ENCODE results near the gene TFE3.

TFE3 gene, protein sequence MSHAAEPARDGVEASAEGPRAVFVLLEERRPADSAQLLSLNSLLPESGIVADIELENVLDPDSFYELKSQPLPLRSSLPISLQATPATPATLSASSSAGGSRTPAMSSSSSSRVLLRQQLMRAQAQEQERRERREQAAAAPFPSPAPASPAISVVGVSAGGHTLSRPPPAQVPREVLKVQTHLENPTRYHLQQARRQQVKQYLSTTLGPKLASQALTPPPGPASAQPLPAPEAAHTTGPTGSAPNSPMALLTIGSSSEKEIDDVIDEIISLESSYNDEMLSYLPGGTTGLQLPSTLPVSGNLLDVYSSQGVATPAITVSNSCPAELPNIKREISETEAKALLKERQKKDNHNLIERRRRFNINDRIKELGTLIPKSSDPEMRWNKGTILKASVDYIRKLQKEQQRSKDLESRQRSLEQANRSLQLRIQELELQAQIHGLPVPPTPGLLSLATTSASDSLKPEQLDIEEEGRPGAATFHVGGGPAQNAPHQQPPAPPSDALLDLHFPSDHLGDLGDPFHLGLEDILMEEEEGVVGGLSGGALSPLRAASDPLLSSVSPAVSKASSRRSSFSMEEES

DNA sequence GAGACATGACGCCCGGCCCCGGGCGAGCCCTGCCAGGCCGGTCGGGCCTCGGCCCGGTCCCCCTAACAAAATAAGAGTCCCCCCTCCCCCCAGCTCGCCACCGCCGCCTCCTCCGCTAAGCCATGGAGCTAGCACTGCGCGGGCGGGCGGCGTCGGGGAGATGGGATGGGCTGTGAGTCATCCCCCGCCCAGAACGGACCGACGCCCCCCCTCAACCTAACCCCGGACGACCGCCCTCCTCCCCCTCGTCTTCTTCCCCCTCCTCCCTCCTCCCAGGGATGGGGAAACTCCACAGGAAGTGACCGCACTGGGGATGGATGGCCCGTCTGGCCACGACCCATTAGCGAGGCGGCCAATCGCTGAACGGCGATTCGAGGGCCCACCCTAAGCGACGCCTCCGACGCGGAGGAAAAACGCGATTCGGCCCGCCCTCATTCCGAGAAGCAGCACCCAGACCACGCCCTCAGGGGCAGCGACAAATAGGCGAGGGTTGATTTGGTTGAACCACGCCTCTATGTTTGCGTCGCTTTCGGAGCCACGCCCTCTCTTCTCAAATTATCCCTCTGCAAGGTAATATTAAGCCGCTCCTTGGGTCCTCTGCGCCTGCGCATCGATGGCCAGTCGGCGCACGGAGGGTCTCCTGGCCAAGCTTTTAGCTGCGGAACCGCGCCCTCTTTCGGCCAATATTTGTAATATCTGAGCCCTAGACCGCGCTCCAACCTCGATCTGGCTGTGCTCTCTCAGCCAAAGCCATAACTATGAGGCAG lies at the start of gene TFE3:
TFE3 (minus strand) TSS at position 138 of the 767 bp plus-strand sequence; CDS start at position 7, 131 bp downstream.
- peak; percentile 97 to 98 for DNase-seq (ENCODE audit: low read depth in 2 of 2)

DNA sequence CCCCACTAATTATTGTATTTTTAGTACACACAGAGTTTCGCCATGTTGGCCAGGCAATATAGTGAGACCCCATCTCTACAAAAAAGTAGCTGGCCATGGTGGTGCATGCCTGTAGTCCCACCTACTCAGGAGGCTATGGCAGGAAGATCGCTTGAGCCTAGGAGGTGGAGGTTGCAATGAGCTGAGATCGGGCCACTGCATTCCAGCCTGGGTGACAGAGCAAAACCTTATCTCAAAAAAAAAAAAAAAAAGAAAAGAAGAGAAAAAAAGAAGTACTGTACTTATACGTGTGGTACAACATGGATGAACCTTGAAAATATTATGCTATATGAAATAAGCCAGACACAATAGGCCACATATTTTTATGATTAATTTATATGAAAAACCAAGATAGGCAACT lies 46.4 kb upstream of the TFE3 start:
- no peak for DNase-seq (ENCODE audit: low read depth in 2 of 2)

DNA sequence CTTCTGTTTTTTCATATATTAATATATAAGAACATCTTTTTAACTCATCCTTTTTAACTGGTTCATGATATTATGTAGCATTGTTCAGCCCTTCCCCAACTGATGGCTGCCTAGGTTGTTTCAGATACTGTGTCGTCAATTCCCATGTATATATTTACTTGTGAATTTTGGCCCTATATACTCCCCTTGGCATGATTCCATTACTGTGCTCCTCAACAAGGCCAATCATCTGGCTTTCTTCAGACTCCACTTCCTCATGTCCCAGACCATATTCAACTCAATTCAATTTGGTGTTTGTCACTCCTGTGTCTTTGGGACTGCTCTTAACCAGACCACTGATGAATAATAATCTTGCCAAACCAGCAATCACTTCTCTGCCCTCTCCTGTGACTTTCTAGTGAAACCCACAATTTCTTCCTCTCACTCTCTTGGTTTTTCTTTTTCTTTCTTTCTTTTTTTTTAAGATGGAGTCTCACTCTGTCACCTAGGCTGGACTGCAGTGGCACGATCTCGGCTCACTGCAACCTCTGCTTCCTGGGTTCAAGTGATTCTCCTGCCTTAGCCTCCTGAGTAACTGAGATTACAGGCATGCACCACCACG lies 39.2 kb upstream of the TFE3 start:
- DNase-seq (ENCODE audit: low read depth in 2 of 2), result no peak

DNA sequence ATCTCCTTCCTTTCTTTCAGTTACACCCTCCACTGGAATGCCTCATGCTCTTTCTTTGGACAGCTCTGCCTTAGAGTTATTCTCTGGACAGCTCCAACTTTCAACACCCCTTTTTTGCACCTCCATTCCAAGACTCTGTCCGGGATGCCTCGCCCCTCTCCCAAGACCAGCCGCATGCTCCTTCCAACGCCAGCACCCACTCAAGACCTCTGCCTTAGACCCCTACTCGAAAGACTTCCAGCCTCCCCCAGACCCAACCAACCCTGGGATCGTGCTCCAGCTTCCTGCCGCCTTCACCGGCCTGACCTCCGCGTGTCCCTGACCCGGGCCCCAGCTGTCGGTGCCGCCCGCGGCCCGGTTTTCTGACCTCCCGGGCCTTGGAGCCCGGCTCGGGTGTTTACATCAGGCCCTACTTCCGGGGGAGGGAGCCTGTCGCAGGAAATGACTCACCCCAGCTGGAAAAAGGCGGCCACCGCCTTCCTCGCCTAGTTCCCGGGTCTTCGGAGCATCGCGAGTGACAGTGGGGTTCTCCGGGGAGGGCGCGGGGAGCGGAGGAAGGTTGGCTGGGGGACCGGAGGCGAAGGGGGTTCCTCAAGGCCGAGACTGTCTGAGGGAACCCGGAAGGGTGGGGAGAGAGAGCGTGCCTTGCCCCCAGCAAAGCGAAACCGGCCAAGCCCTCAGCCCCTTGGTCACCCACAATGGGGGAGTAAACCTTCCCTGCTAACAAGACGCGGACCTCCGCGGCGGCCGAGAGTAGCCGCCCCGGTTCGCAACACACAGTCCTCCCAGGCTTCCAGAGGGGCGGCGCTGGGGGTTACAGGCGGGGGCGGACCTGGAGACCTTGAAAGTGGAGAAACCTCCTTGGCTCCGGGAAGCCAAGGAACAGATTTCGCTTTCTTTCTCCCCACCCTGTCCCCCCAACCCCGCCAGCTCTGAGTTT lies 36.6 kb upstream of the TFE3 start, which contains the start of gene WDR45:
WDR45 (minus strand) TSS at position 399 of the 940 bp plus-strand sequence. CDS start 1,792 bp downstream, outside the sequence.
- peak in 1 of 2 experiments; percentile 40 for DNase-seq (ENCODE audit: low read depth in 2 of 2)

DNA sequence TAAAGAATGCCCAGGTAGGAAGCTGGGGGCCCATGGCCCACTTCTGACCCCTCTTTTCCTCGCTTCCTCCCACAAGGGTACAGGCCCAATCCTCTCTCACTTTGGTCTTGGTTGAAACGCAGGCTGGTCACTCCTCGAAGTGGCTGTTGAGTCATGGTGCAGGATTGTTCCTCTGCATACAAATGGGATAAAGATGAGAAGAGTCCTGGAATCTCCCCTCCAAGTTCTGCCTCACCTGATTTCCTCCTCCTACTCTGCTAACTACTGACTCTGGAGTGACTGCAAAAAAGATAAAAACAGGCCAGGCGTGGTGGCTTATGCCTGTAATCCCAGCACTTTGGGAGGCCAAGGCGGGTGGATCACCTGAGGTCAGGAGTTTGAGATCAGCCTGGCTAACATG lies 34.8 kb upstream of the TFE3 start:
- no peak for DNase-seq (ENCODE audit: low read depth in 2 of 2)

DNA sequence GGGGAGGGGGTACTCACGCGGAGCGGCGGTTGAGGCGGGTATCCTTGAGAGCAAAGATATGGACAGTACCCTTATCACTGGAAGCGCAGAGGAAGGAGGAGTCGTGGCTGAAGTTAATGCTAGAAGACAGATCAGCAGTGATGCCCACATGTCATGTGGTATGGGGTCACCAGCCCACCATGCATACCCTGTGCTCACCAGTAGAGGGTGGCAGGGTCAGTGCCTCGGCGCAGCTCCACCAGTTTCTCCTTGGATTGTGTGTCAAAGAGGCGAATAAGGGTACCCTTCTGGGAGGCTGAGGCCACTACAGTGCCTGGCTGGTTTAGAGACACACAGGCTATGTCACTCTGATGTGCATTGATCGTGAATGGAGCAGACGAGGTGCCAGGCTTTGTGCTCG lies 32.2 kb upstream of the TFE3 start:
- DNase-seq (ENCODE audit: low read depth in 2 of 2), result no peak

DNA sequence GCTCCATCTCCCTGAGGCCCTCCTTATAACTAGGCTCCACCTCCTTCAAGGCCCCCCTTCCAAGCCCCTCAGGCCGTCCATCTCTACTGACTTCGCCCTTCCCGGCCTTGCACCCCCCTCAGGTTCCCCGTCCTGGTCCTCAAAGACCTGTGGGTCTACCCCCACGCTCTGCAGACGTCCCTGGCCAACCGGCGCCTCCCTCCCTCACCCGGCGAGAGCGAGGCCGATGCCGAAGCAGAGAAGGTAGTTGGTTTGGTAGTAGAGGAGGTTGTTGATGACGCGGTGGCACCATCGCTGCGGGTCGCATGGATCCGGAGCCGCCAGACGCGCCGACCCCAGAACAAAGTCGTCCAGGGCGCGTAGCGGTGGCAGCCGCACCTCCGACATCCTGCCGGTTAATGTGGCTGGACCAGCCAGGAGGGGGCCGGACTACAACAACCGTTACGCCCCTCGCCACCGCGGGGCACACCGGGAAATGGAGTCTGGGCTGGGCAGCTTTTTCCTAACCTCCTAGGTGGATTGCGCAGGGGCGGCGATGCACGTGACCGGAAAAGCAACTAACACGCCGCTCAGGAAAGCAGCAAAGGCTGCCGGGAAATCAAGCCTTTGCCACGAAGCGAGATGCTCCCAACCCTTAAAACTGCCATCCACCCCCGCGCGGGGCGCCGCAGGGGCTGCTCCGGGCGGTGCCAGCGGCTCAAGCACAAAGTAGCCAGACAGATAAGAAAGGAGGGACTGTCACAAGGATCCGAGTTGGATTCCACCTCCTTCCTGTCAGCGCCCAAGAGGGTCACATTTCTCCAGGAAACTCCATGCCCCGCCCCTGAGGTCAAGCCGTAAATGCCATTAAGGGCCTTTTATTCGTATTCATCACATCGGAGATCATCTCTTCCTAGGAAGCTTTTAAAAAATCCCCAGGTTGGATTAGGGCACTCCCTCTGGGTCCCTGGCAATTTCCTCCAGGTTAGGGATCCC lies 30.7 kb upstream of the TFE3 start, which contains the start of gene PRAF2:
PRAF2 (minus strand) TSS at position 402 of the 975 bp plus-strand sequence; CDS start at position 387, 15 bp downstream.
- peak; percentile 79 to 80 for DNase-seq (ENCODE audit: low read depth in 2 of 2)

DNA sequence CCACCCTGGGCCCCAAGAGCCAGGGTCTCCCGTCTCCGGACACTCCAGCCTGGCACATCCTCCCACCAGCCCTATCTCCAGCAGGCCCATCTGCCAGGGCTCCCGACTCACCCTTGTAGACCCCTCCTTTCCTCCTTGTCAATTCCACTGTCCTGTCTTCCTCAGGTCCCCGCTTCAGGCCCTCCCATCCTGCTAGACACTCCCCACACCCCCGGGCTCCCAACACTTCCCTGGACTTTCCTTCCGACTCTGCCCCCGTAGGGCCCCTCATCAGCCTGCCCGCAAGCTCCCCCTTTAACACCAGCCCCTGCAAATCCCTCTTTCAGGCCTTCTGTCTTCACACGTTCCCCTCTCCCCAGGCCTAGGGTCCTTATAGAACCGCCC lies 29.5 kb upstream of the TFE3 start:
- no peak for DNase-seq (ENCODE audit: low read depth in 2 of 2)

DNA sequence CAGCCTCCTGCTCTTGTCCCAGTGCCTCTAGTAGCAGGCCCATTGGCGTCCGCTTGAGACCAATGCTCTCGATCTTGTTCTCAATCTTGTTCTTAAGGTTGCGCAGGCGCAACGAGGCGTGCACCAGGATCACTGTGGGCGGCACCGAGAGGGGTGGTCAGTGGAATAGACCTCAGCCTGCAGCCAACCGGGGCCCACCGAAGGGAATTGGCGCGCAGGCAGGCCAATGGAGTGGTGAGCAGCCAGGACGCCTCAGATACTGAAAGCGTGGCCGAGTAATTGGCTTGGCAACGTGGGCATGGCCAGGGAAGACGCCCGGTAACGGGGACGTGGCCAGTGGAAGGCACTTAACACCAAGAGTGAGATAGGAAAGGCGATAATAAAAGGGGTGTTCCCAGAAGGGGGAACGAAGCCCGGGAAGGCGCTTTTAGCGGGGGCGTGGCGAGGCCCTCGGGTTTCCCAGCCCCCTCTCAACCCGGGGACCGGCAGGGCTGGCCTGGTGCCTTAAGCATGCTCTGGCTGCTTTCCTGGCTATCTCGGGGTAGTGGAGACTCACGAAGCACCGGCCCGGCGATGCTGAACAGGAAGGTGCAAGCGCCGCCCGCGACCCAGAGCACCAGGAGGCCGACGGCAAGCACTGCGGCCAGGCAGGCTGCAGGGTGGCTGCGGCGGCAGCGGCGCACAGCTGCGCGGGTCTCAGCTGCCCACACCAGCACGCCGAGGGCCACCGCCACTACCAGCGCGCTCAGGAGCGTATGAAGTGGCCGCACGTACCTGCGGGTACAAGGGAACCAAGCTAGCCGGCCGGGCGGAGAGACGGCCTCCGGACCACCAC lies 28.9 kb upstream of the TFE3 start:
- DNase-seq (ENCODE audit: low read depth in 2 of 2), result no peak

DNA sequence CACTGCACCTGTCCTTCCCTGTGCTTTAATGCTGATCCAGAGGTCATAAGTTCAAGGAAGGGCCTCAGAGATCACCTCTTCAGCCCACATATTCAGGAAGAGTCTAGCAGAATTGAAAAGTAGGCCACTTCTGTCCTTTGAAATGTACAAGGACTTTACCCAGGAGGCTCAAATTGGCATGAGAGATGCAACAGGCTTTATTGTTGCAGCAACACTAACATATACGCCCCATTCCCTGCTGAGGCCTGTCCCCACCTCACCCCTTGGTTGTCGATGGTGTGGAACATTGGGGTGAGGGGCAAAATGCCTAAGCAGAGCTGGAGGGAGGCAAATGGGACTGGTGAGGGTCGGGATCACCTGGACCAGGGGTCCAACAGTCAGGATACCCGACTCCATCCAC lies 27.8 kb upstream of the TFE3 start:
- no peak for DNase-seq (ENCODE audit: low read depth in 2 of 2)

DNA sequence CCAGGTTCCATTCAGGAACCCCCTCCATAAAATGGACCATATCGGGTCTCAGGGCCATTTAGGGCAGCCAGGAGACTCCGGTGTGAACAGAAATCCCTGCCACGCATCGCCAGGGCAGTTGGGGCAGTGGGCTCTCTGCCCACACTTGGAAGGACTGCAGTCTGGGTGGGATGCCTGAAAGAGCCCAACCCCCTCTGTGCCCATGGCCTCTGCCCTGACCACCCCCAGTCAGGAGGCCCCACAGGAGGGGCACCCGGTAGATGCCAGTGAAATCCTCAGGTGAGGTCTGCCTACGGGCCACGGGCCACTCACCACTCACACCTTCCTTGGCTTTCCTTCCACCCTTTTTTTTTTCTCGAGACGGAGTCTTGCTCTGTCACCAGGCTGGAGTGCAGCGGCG lies 25.9 kb upstream of the TFE3 start:
- DNase-seq (ENCODE audit: low read depth in 2 of 2), result no peak

DNA sequence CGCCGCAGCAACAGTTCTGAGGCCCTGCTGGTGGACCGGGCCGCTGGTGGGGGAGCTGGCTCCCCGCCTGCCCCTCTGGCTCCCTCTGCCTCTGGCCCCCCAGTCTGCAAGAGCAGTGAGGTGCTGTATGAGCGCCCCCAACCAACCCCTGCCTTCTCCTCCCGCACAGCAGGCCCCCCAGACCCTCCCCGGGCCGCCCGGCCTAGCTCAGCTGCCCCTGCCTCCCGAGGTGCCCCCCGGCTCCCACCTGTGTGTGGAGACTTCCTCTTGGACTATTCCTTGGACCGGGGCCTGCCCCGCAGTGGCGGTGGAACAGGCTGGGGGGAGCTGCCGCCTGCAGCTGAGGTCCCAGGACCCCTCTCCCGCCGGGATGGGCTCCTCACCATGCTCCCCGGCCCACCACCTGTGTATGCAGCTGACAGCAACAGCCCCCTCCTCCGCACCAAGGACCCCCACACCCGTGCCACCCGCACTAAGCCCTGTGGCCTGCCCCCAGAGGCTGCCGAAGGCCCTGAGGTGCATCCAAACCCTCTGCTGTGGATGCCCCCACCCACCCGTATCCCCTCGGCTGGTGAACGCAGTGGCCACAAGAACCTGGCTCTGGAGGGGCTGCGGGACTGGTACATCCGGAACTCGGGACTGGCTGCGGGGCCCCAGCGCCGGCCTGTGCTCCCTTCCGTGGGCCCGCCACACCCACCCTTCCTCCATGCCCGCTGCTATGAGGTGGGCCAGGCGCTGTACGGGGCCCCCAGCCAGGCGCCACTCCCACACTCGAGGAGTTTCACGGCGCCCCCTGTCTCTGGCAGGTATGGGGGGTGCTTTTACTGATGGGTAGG lies 24.3 kb upstream of the TFE3 start:
- DNase-seq (ENCODE audit: low read depth in 2 of 2), result no peak

DNA sequence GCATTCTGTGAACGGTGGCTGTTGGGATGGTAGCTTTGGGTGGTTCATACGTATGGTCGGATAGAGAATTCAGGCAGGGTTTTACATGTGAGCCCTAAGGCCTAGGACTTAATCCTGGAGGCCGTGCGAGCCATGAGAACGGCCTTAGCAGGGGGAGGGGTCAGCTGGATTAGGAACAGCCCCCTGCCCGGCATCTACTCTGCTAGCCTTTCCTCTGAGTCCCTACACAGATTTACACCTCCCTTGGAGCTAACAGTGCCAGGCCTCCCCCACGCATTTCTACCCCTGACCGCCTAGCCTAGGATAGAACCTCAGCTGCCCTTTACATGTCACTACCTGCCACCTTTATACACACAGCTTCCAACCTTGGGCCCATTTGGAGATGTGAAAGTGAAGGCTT lies 23.5 kb upstream of the TFE3 start:
- no peak for DNase-seq (ENCODE audit: low read depth in 2 of 2)

DNA sequence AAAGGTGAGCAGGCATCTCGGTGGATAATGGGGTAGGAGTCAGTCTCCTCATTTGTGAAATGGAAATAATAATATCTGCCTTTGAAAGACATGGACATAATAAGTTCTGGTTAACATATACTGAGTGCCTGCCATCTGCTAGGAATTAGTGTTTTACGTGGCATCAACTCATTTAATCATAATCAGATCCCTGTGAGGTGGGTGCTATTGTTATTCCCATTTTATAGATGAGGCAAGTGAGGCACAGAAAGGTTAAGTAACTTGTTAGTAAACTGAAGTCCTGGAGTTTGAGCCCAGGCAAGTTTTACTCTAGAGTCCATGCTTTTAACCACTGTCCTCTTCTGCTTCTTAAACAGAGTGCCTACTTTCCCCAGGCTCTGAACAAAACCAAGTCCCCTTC lies 23.1 kb upstream of the TFE3 start:
- DNase-seq (ENCODE audit: low read depth in 2 of 2), result no peak

DNA sequence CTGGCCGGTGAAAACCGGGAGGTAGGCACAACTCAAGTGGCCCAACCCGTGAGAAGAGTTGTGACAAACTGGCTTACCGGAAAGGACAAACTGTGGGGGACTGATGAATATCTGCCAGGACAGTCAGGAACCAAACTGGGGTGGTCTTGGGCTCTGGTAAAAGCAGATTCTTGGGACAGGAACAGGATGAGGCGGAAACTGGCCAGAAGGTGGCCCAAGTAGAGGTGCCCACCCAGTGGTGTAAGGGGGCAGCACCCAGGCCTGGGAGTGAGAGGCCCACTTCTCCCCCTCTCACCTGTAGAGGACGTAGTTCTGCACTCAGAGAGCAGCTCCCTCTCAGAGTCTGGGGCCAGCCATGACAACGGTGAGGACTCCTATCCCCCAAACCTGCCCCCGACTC lies 21.6 kb upstream of the TFE3 start:
- no peak for DNase-seq (ENCODE audit: low read depth in 2 of 2)

DNA sequence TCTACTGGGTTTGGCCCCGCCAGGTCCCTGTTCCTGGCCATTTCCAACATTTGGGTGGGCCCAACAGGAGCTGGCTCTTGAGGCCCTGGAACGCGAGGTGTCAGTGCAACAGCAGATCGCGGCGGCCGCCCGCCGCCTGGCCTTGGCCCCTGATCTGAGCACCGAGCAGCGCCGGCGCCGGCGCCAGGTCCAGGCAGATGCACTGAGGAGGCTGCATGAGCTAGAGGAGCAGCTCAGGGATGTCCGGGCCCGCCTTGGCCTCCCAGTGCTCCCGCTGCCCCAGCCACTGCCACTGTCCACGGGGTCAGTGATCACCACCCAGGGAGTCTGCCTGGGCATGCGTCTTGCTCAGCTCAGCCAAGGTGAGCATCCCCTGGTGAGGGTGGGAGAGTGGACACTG lies 21.1 kb upstream of the TFE3 start:
- DNase-seq (ENCODE audit: low read depth in 2 of 2), result no peak

DNA sequence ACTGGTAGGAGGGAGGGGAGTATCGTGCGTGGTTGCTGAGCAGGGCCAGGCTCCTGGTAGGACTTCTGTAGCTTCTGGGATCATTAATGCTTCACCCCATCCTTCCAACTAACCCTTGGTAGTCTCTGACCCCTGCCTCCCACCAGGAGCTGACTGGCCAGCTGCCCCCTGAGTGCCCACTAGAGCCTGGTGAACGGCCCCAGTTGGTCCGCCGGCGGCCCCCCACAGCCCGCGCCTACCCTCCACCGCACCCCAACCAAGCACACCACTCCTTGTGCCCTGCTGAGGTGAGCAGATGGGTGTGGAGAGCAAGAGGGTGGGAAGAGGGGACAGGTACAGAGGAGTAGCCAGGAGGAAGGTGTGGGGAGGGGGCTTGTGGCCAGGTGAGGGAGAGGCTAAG lies 20.6 kb upstream of the TFE3 start:
- DNase-seq (ENCODE audit: low read depth in 2 of 2), result no peak

DNA sequence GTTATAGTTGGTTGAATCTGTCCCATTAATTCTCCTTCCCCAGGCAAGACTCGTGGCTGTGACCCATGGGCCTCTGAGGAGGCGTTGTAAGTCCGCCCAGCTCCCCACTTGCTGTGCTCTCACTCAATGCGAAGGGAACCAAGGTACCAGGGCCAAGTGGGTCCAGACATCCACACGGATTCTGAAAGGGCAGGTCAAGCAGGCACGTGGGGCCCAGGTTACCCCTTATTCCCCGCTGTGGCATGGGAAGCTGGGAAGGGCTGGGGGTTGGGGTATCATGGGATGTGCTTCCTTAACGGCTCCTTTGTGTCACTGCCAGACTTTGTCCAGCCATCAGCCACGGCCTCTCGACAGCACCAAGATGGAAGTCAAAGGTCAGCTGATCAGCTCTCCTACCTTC lies 18.8 kb upstream of the TFE3 start:
- DNase-seq (ENCODE audit: low read depth in 2 of 2), result no peak
